Transverse colon (tissue), 4 donors: Measurements from ENCODE around the gene FZD1. TPM values are rescaled to one million over a fixed set of nuclear protein-coding genes. Genes with fewer than 3 reads are reported as not detected.
A peak's percentile ranks its signal among the peaks of the same experiment; 100 is the strongest.
"Not testable (repeated sequence)": the region's sequence is repeated elsewhere in the genome, so short reads cannot be mapped to it uniquely, and the experiment has no call there.

ENCODE experiments used
- DNase-seq: peaks from one replicate; pipeline ENCODE4 v3.0.0-alpha.2; 2019
- H3K27ac ChIP-seq, 4 donors: fragments of 200-600 bp; sonication (generic); 2 replicates each; pipeline ENCODE4 v1.5.1; 2016 to 2018; ENCODE audit warnings: inconsistent platforms in 4 of 4
- H3K27me3 ChIP-seq: fragments of 200-600 bp; sonication (generic); 2 replicates; pipeline ENCODE4 v1.5.1; 2017; ENCODE audit warnings: inconsistent platforms
- H3K36me3 ChIP-seq, 4 donors: fragments of 200-600 bp; sonication (generic); 2 replicates each; pipeline ENCODE4 v1.5.1; 2017 to 2019; ENCODE audit warnings: inconsistent platforms in 4 of 4
- H3K4me1 ChIP-seq, 4 donors: fragments of 200-600 bp; sonication (generic); 2 replicates each; pipeline ENCODE4 v1.5.1; 2017 to 2020; ENCODE audit warnings: inconsistent platforms in 4 of 4
- H3K4me3 ChIP-seq, 4 donors: fragments of 200-600 bp; sonication (generic); 1 replicate in 1 of 4; 2 replicates in 3 of 4; pipeline versions ENCODE4 v1.5.1 to v1.6.1; 2017 to 2019; ENCODE audit warnings: inconsistent platforms in 4 of 4
- H3K9me3 ChIP-seq, 2 donors: fragments of 200-600 bp; sonication (generic); 2 replicates each; pipeline ENCODE4 v1.5.1; 2017 to 2019; ENCODE audit warnings: inconsistent platforms in 2 of 2
- CTCF ChIP-seq, 5 experiments: fragments of 200-600 bp in 3 of 5; fragments of 450-650 bp in 2 of 5; sonication (generic) in 3 of 5; IDR thresholded peaks; 1 replicate in 2 of 5; 2 replicates in 3 of 5; pipeline ENCODE4 v1.5.1; 2016 to 2017; ENCODE audit warnings: antibody characterized with exemption in 5 of 5, inconsistent platforms in 3 of 5, mild to moderate bottlenecking in 2 of 5, moderate library complexity in 1 of 5
- EP300 ChIP-seq: sonication (generic); formaldehyde crosslinking; IDR thresholded peaks from one replicate; pipeline ENCODE4 v1.6.1; 2017; ENCODE audit warnings: antibody characterized with exemption, low read depth
- POLR2A ChIP-seq: fragments of 450-650 bp; IDR thresholded peaks from one replicate; pipeline ENCODE4 v1.6.1; 2016; ENCODE audit warnings: antibody characterized with exemption, mild to moderate bottlenecking, moderate library complexity
- POLR2AphosphoS5 ChIP-seq, 3 donors: sonication (generic); formaldehyde crosslinking; IDR thresholded peaks; one replicate each; pipeline ENCODE4 v1.6.1; 2016; ENCODE audit warnings: antibody characterized with exemption in 3 of 3
- WGBS, 2 donors: methylation state at CpG; one replicate each; pipeline ENCODE4 v1.1.5; 2018; ENCODE audit warnings: low coverage in 1 of 2; 5-methylcytosine and 5-hydroxymethylcytosine counted together
- in situ Hi-C, 4 donors: fragments of 200-750 bp; cut with MboI; loops; one replicate each; pipeline versions ENCODE4 v1.15.0 to v1.15.1; 2017; ENCODE audit warnings: low sequenced_read_pairs in 3 of 4, low pct_ligation_motif_present in 1 of 4, low pct_unique_long_range_greater_than_20kb in 1 of 4
- intact Hi-C: fragments of 100-400 bp; cut with DNase I; formaldehyde crosslinking; loops from one replicate; pipeline ENCODE4 v1.15.1; 2023; ENCODE audit warnings: low total_unique reads
- total RNA-seq, 4 donors: library from RNA; depleted of rRNA; stranded (reverse); fragments of >200 nt; gene quantifications; one replicate each; pipeline ENCODE4 v1.1.0, GENCODE V29; 2016

FZD1 gene
- total RNA-seq, 4 donors from 2014 or later: 5.6 to 9.6 (median 8.1) TPM

GRCh38 chr7:91307467-91307866 lies 43.2 kb downstream of the FZD1 start:
- Histone ChIP-seq H3K36me3 (no peaks in the 10 kb centered on the region), H3K9me3 (no peaks in the 10 kb centered on the region), H3K4me3 (no peak overlapping the region), H3K27ac (no peak overlapping the region), H3K27me3 (no peaks in the 10 kb centered on the region), H3K4me1 (no peaks in the 10 kb centered on the region)
- 89 to 95% methylated on average over 3 of the region's 3 CpGs for WGBS, 2 donors
- TF ChIP-seq POLR2A: no peak
- TF ChIP-seq CTCF (IDR thresholded peaks at IDR 0.05): no peak
- TF ChIP-seq EP300: no peak
- DNase-seq: no peak
- intact Hi-C loops (no loop called here), in situ Hi-C loops (no loop called here)

GRCh38 chr7:91308191-91308590 lies 44.0 kb downstream of the FZD1 start:
- 68 to 77% methylated on average over 3 of the region's 3 CpGs for WGBS, 2 donors
- H3K4me1 ChIP-seq, DNase-seq, H3K27me3 ChIP-seq, in situ Hi-C loops, H3K9me3 ChIP-seq, H3K4me3 ChIP-seq, H3K36me3 ChIP-seq, H3K27ac ChIP-seq, intact Hi-C loops: not testable (repeated sequence)

- 73 to 77% methylated on average over 1 to 7 of the region's 7 CpGs for WGBS, 2 donors
- no peak overlapping the region for H3K4me3 ChIP-seq
- no peaks in the 10 kb centered on the region for H3K27me3 ChIP-seq
- no peak for TF ChIP-seq POLR2AphosphoS5 (IDR thresholded peaks at IDR 0.05)
- TF ChIP-seq POLR2A: no peak
- TF ChIP-seq CTCF (IDR thresholded peaks at IDR 0.05): no peak
- no peak for TF ChIP-seq EP300
- no peaks in the 10 kb centered on the region for H3K9me3 ChIP-seq
- no peaks in the 10 kb centered on the region for H3K4me1 ChIP-seq
- intact Hi-C loops (no loop called here), in situ Hi-C loops (no loop called here)
- peak overlapping the region in 1 of 4 donors; percentile 5 for H3K27ac ChIP-seq
- peak; percentile 9 for DNase-seq
- H3K36me3 ChIP-seq: no peaks in the 10 kb centered on the region
Observed at GRCh38 chr7:91310830-91311460, 46.7 kb downstream of the FZD1 start.

GRCh38 chr7:91311839-91312238 lies 47.6 kb downstream of the FZD1 start:
- no peak for DNase-seq
- Histone ChIP-seq H3K4me3 (no peak overlapping the region), H3K27ac (peak overlapping the region in 1 of 4 donors; percentile 5), H3K4me1 (no peaks in the 10 kb centered on the region), H3K27me3 (no peaks in the 10 kb centered on the region), H3K36me3 (no peaks in the 10 kb centered on the region), H3K9me3 (no peaks in the 10 kb centered on the region)
- in situ Hi-C loops: no loop called here
- WGBS, 2 donors: 92 to 100% methylated on average over 1 of the region's 1 CpG
- TF ChIP-seq POLR2AphosphoS5 (IDR thresholded peaks at IDR 0.05) (no peak), POLR2A (no peak), EP300 (no peak), CTCF (IDR thresholded peaks at IDR 0.05) (no peak)
- intact Hi-C loops: no loop called here

GRCh38 chr7:91313113-91313512 lies 48.9 kb downstream of the FZD1 start:
- TF ChIP-seq CTCF (IDR thresholded peaks at IDR 0.05): no peak
- no peak for TF ChIP-seq POLR2A
- no peak for TF ChIP-seq EP300
- no peak for TF ChIP-seq POLR2AphosphoS5 (IDR thresholded peaks at IDR 0.05)
- Histone ChIP-seq H3K4me1 (no peaks in the 10 kb centered on the region), H3K36me3 (no peaks in the 10 kb centered on the region), H3K27ac (no peak overlapping the region), H3K27me3 (no peaks in the 10 kb centered on the region), H3K4me3 (no peak overlapping the region), H3K9me3 (no peaks in the 10 kb centered on the region)
- 84 to 89% methylated on average over 5 of the region's 5 CpGs for WGBS, 2 donors
- in situ Hi-C loops: no loop called here
- no peak for DNase-seq
- intact Hi-C loops: no loop called here
